Kidney (tissue), 14 donors: ENCODE results near the gene ISCA2. TPM values are rescaled to one million over a fixed set of nuclear protein-coding genes. Genes with fewer than 3 reads are reported as not detected.
"Not testable (repeated sequence)": the region's sequence is repeated elsewhere in the genome, so short reads cannot be mapped to it uniquely, and the experiment has no call there.

Experiments
- DNase-seq, 5 donors: peaks; one replicate each; pipeline ENCODE4 v3.0.0-alpha.2; 2013 to 2020
- FAIRE-seq: peaks from 2 replicates; lab custom pipeline; 2012; peaks lifted over from hg19 to GRCh38; lab: Jason Lieb, UNC
- H3K27ac ChIP-seq, 2 donors: one replicate each; pipeline ENCODE4 v1.7.0; 2013; ENCODE audit warnings: low read depth in 2 of 2, low read length in 2 of 2, inconsistent platforms in 1 of 2
- H3K27me3 ChIP-seq: one replicate; pipeline ENCODE4 v1.7.1; 2013; ENCODE audit warnings: low read length, inconsistent platforms; ENCODE audit not compliant: control insufficient read depth, insufficient read depth
- H3K36me3 ChIP-seq, 3 donors: one replicate each; pipeline versions ENCODE4 v1.7.0 to v1.7.1; 2013; ENCODE audit warnings: low read length in 3 of 3, control low read depth in 1 of 3, inconsistent platforms in 1 of 3; ENCODE audit not compliant: insufficient read depth in 3 of 3, control insufficient read depth in 2 of 3
- H3K4me1 ChIP-seq, 3 donors: one replicate each; pipeline versions ENCODE4 v1.7.0 to v1.7.1; 2013; ENCODE audit warnings: low read length in 3 of 3, inconsistent platforms in 1 of 3, low read depth in 1 of 3; ENCODE audit not compliant: control insufficient read depth in 2 of 3, insufficient read depth in 2 of 3
- H3K4me3 ChIP-seq, 3 donors: one replicate each; pipeline versions ENCODE4 v1.7.0 to v1.8.1; 2013; ENCODE audit warnings: low read length in 3 of 3, control low read depth in 1 of 3, inconsistent platforms in 1 of 3
- H3K9ac ChIP-seq, 3 donors: one replicate each; pipeline versions ENCODE4 v1.7.0 to v1.7.1; 2013; ENCODE audit warnings: low read length in 3 of 3, control low read depth in 1 of 3, inconsistent platforms in 1 of 3
- H3K9me3 ChIP-seq, 3 donors: one replicate each; pipeline versions ENCODE4 v1.7.0 to v1.7.1; 2013; ENCODE audit warnings: low read length in 3 of 3, control low read depth in 1 of 3, inconsistent platforms in 1 of 3; ENCODE audit not compliant: control insufficient read depth in 2 of 3, insufficient read depth in 1 of 3
- intact Hi-C: fragments of 100-400 bp; cut with DNase I; formaldehyde crosslinking; loops from one replicate; pipeline ENCODE4 v1.11.1; 2022
- polyA plus RNA-seq: library from polyadenylated mRNA; stranded (reverse); fragments of 350-450 nt; fragmentation: Illumina TruSeq; extraction: RNeasy Lipid Tissue Mini Kit (QIAGEN cat#74804); gene quantifications from one replicate; pipeline ENCODE4 v1.2.3, GENCODE V29; 2014; ENCODE audit warnings: low read depth, low replicate concordance; ENCODE audit not compliant: insufficient read depth
- total RNA-seq: library from RNA; stranded (reverse); fragmentation: NEBNext Ultra II Directional; extraction: Animal tissue kit (Norgen Biotek cat#: 25700); gene quantifications from one replicate; pipeline ENCODE4 v1.2.1, GENCODE V29; 2021
- TF ChIP-seq, protein P1 (sequence below): IDR thresholded peaks from 3 replicates; pipeline ENCODE4 v1.5.1; 2012; ENCODE audit warnings: mild to moderate bottlenecking, moderate library complexity, borderline replicate concordance; ENCODE audit not compliant: insufficient read depth; ENCODE audit errors: extremely low read depth
- donor health status: control.
- donor health status: control.
- donor health status: control.
- donor health status: control.
- donor health status: control.
- donor health status: DM: yes; HTN: yes; CAD: no.
- donor health status: Normal renal cell carcinoma (clear cell type).

The ISCA2 gene
- total and polyA plus RNA-seq, 2 donors from 2014 or later = 27.1 to 60.1 TPM

GRCh38 chr14:74533576-74533975 is 40.0 kb downstream of the ISCA2 start:
- Histone ChIP-seq H3K36me3 (no peaks in the 10 kb centered on the region), H3K9me3 (no peaks in the 10 kb centered on the region), H3K4me3 (no peak overlapping the region), H3K4me1 (no peaks in the 10 kb centered on the region), H3K9ac (no peak overlapping the region), H3K27me3 (no peaks in the 10 kb centered on the region), H3K27ac (no peak overlapping the region)
- intact Hi-C loops = no loop called here
- DNase-seq (no peak), FAIRE-seq (no peak)
- TF ChIP-seq, protein P1, sequence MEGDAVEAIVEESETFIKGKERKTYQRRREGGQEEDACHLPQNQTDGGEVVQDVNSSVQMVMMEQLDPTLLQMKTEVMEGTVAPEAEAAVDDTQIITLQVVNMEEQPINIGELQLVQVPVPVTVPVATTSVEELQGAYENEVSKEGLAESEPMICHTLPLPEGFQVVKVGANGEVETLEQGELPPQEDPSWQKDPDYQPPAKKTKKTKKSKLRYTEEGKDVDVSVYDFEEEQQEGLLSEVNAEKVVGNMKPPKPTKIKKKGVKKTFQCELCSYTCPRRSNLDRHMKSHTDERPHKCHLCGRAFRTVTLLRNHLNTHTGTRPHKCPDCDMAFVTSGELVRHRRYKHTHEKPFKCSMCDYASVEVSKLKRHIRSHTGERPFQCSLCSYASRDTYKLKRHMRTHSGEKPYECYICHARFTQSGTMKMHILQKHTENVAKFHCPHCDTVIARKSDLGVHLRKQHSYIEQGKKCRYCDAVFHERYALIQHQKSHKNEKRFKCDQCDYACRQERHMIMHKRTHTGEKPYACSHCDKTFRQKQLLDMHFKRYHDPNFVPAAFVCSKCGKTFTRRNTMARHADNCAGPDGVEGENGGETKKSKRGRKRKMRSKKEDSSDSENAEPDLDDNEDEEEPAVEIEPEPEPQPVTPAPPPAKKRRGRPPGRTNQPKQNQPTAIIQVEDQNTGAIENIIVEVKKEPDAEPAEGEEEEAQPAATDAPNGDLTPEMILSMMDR = no peak

DNA sequence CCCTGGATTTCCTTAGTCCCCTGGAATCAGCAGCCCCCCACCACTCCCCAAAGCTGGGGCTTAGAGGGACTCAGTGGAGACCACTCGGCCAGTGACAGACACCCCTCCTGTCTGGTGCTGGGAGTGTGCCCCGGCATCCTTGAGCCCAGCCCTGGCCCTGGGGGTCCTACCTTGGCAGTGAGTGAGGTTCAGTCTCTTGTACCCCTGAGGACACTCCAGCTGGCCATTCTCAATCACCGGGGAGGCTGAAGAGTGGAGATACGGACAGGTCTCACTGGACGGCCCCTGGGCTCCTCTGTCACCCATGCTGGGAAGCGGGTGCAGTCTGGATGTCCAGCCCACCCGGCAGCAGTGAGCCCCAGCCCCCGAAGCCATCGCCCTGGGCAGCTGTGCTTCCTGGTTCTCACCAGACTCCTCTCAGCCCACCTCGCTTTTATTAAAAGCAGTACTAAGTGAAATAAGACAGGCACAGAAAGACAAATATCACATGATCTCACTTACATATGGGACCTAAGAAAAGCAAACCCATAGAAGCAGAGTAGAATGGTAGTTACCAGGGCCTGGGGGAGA is 42.3 kb downstream of the ISCA2 start:
- H3K27ac ChIP-seq = no peak overlapping the region
- DNase-seq (no peak), FAIRE-seq (no peak)
- no peak overlapping the region for H3K9ac ChIP-seq
- H3K4me3 ChIP-seq = no peak overlapping the region
- no peaks in the 10 kb centered on the region for H3K27me3 ChIP-seq
- intact Hi-C loops = no loop called here
- no peaks in the 10 kb centered on the region for H3K9me3 ChIP-seq
- H3K36me3 ChIP-seq = no peaks in the 10 kb centered on the region
- no peaks in the 10 kb centered on the region for H3K4me1 ChIP-seq
- TF ChIP-seq, protein P1 = no peak

DNA sequence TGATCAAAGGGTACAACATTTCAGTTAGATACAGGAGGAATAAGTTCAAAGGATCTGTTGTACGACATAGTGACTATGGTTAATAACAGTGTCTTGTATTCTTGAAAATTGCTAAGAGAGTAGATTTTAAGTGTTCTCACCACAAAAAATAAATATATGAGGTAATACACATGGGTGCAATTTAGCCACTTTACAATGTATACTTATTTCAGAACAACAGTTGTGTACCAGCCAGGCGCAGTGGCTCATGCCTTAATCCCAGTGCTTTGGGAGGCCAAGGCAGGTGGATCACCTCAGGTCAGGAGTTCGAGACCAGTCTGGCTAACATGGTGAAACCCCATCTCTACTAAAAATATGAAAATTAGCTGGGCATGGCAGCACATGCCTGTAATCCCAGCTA is 42.8 kb downstream of the ISCA2 start:
- H3K27ac ChIP-seq, H3K9me3 ChIP-seq, DNase-seq, H3K27me3 ChIP-seq, H3K36me3 ChIP-seq, H3K9ac ChIP-seq, H3K4me3 ChIP-seq, intact Hi-C loops, H3K4me1 ChIP-seq, FAIRE-seq: not testable (repeated sequence)

- DNase-seq (peak in 1 of 5 donors; percentile 4), FAIRE-seq (no peak)
- Histone ChIP-seq H3K4me3 (no peak overlapping the region), H3K27me3 (no peaks in the 10 kb centered on the region), H3K36me3 (no peaks in the 10 kb centered on the region), H3K9ac (no peak overlapping the region), H3K27ac (no peak overlapping the region), H3K9me3 (no peaks in the 10 kb centered on the region), H3K4me1 (no peaks in the 10 kb centered on the region)
- intact Hi-C loops = no loop called here
- TF ChIP-seq, protein P1 = no peak
Observed at GRCh38 chr14:74538411-74539391, 45.1 kb downstream of the ISCA2 start.
